Occipital lobe (tissue), 2 donors: ENCODE data around the gene WBP2NL. TPM values are rescaled to one million over a fixed set of nuclear protein-coding genes. Genes with fewer than 3 reads are reported as not detected.
A peak's percentile ranks its signal among the peaks of the same experiment; 100 is the strongest.
"Not testable (repeated sequence)": the region's sequence is repeated elsewhere in the genome, so short reads cannot be mapped to it uniquely, and the experiment has no call there.

Experiments
- DNase-seq: peaks from one replicate; lab custom pipeline; 2025; lab: John Stamatoyannopoulos, UW
- total RNA-seq: library from RNA; depleted of rRNA; stranded (reverse); fragments of >200 nt; gene quantifications from one replicate; pipeline ENCODE4 v1.2.3, GENCODE V29; 2014

WBP2NL gene, protein sequence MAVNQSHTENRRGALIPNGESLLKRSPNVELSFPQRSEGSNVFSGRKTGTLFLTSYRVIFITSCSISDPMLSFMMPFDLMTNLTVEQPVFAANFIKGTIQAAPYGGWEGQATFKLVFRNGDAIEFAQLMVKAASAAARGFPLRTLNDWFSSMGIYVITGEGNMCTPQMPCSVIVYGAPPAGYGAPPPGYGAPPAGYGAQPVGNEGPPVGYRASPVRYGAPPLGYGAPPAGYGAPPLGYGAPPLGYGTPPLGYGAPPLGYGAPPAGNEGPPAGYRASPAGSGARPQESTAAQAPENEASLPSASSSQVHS
- 4.5 TPM for total RNA-seq

DNA sequence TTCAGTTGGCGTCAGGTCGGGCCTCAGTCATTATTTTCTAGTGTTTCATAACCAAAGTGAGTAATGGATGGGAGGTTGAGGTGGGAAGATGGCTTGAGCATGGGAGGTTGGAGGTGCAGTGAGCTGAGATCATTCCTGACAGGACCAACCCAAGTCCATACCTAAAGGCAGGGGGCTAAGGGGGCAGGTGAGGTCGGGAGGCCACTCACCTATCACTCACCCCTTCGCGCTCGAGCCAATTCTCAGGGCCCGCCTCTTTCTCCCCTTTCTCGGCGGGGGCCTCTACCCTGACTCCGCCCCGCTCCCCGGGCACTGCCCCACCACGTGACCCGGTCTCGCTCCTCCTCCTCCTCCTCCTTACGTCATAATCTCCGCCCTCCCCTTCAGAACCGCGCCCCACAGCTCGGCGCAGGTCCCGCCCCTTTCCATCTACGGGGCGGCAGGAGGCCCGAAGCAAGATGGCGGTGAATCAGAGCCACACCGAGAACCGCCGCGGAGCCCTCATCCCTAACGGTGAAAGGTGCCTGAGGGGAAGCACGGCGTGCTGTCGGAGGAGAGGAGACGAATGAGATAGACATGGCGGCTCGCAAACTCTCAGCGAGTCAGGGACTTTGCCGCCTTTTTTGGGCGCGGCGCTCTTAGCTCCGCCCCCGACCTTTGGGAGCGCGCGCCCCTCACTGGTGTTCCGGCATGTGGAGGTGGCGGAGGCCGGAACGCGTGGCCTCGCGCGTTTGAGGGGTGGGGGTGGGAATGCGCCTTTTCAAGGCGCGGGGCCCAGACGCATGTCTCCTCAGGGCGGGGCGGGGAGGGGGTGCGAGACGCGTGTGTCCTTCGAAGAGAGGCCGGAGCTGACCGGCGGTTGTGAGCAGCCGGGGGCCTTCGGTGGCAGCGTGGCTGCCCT is at the start of gene WBP2NL:
TSS of gene WBP2NL (plus strand) at position 428 of the 901 bp plus-strand sequence. CDS start at position 459, 31 bp downstream.
- DNase-seq = peak; percentile 84

DNA sequence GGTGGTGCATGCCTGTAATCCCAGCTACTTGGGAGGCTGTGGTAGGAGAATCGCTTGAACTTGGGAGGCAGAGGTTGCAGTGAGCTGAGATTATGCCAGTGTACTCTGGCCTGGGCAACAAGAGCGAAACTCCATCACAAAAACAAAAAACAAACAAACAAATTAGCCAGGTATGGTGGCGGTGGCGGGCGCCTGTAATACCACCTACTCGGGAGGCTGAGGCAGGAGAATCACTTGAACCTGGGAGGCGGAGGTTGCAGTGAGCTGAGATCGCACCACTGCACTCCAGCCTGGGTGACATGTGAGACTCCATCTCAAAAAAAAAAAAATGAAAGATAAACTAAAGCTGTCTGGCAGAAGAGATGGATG is 49.7 kb upstream of the WBP2NL start:
- not testable (repeated sequence) for DNase-seq

DNA sequence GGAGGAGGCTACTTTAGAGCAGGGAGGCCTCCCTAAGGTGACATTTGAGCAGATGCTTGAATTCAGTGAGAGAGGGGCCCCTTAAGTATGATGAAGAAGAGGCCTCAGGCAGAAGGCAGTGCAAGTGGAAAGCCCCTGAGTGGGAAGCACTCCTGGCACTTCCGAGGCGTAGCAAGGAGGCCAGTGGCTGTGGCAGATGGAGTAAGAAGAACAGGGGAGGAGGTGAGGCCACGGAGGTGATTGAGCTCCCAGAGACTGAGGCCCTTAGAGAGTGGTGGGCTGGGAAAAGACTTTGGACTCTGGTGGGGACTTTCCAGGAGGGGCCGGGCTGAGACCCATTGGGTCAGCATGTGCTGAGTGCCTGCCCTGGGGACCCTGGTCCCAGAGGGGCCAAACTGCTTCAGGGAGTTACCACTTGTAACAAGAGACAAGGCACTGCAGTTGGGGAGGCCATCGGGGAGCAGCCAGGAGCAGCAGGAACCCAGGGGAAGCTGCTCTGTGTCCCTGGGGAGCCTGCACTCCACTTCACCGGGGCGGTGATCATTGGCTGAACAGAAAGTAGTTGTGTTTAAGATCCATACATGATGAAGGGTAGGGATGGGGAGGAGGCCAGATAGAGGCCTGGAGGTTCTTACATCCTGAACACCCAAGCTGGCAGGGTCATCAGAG is 49.2 kb upstream of the WBP2NL start:
- no peak for DNase-seq

DNA sequence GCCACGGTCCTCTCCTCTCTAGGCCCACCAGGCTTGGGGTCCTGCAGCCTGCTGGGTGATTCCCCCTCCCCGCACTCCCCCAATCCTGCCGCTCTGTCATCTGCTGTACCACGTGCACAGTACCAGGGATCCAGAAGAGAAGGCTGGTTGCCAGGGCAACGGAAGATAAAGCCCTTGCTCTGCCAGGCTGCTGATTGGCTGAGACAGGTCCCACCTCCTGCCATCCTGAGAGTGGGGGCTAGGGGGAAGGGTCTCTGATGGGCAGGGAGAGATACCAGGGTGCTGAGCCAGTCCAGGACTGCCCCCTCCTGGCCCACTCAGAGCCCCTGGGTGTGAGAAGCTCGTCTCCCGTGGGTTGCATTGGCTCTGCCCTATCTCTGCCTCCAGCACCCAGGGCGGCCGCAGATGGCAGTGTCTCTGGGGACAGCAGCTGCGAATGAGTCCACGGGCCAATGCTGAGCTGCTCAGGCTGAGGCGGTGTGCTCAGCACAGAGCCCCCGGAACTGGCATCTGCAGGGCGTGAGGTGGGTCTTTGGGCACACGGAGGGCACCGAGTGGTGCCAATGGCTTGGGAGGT is 46.6 kb upstream of the WBP2NL start, which contains the start of gene SMIM45:
TSS of gene SMIM45 (plus strand) at position 253 of the 577 bp plus-strand sequence.
- DNase-seq = peak; percentile 86

DNA sequence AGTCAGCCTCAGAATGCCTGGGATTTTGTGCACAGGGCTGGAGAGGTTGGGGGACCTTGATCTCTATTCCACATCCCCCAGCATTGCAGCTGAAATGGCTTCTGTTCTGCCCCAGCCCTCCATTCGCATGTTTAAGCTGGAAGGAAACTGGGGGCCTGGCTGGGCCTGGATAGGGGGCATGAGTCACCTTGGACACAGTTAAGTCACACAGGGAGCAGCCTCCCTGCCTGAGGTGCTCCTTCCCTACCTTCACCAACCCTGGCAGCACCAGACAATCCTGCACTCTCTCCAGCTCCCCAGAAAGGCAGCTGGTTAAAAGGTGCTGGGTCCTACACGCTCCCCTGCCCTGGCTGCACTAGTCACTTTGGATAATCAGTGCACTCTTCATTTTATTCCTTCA is 45.9 kb upstream of the WBP2NL start:
- no peak for DNase-seq

DNA sequence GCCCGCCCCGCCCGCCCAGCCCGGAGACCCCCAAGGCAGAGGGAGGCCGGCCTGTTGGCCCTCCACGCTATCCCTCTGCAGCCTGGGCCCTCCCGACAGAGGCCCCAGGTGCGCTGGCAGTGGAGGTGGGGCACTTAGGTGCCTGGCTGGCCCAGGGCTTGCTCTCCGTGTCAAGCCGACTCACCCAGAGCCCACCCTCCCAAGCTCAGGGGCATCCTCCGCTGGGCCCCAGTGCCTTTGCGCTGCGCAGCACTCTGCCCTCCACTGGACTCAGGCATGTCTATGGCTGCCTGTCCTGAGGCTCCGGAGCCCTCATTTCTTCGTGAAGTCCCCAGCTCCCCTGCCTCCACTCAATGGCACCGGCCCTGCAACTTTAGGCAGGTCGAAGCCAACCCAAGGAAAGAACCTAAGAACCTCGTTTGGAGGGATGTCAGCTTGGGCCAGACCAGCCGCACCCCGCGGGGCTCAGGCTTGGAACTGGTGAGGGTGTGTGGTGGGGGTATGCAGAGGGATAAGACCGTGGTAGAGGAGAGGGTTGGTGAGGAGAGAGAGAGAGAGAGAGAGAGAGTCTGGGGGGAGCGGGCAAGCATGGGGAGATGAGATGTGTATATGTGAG is 40.5 kb upstream of the WBP2NL start:
- no peak for DNase-seq

DNA sequence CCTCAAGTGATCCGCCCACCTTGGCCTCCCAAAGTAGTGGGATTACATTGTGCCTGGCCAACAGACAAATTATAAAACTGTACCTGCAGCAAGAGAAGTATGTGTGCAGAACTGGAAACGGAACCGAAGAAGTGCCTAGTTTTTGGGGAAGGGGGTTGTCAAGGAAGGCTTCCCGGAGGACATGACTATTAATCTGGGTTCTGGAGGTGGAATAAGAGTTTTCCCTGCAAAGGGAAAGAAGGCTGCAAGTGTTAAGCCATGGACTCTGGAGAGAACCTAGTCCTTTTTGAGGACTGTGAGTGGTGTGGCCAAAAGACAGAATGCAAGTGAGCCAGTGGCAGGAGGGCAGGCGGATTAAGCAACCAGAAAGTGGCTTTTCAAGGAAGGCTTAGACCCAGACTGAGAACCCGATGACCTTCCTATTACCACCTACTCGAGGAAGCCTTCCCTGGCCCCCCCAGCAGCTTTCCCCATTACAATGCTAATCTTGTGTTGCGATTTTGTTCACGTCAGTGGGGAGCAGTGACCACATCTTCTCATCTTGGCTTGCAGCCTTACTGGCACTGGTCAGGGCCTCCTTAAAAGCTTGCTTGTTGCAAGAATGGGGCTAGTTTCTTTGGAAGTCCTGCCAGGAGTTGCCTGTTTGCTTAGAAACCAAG is 35.0 kb upstream of the WBP2NL start:
- DNase-seq = peak; percentile 28

DNA sequence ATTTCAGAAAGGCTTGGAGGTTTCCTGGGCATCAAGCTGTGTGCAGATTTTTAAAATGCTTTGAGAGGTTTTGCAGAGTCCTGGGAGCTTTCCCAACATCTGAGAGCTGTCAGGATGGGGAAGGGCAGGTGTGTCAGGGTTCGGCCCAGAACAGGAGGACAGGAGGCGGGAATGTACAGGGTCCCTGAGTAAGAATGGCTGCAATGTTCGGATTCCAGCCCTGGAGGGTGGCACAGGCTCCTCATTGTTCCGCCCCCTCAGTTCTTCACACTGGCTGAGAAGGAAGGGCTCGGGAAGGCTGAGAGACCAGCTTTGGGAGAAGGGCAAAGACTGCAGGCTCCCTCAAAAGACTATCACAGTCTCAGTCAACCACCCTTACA is 34.5 kb upstream of the WBP2NL start:
- no peak for DNase-seq

DNA sequence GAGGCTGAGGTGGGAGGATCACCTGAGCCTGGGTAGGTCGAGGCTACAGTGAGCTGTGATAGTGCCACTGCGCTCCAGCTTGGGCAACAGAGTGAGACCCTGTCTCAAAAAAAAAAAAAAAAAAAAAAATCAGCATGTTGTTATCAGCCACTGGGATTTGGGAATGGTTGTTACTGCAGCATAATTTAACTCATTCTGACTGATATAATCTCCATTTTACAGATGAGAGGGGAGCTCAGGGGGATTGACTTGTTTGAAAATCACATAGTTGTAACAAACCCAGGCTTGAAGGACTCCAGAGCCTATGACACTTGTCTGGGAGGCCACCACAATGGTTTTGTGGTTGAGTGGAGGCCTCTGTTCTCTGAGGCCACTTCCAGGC is 32.4 kb upstream of the WBP2NL start:
- DNase-seq = no peak

DNA sequence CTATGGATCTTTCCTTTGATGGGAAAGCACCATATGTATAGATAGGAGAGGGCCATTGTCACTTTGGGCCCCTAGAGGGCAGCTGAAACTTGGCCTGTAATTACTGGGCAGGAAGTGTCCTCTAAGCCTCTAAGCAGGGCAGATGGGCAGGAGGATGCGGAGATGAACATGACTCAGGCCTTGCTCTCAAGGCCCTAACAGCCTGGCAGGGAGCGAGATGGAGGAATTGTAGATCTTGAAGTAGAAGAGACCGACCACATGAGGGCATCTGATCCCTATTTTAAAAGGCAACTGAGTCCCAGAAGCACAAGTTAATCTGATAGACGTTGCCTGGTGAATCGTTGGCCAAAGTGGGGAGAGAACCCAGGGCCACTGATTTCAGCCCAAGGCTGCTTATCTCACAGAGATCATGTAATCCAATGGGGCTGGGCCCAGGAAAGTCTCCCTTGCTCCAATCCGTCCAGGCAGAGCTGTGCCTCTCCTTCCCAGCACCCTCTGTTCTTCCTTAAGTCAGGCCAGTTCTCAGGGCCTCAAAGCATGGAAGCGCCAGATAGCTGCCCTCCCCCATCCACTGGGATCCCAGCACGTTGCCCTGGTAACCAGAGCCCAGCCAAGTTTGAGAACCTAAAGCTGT is 31.9 kb upstream of the WBP2NL start:
- no peak for DNase-seq

DNA sequence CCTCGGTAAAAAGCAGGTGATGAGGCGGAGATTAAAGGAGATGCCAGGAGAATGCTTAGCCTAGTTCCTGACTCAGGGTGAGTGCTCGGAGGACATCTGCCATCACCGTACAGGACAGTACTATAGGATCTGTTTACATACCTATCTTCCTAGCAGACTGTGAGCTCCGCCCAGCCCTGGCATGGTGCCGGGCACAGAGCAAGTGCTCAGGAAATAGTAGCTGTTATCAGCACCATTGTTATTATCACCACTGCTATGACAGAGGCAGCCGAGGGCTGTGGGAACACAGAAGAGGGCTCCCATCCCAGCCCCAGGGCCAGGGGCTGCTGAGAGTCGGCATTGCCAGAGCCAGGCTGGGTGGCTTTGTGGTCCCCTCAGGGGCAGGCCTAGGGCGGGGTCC is 30.0 kb upstream of the WBP2NL start:
- no peak for DNase-seq

DNA sequence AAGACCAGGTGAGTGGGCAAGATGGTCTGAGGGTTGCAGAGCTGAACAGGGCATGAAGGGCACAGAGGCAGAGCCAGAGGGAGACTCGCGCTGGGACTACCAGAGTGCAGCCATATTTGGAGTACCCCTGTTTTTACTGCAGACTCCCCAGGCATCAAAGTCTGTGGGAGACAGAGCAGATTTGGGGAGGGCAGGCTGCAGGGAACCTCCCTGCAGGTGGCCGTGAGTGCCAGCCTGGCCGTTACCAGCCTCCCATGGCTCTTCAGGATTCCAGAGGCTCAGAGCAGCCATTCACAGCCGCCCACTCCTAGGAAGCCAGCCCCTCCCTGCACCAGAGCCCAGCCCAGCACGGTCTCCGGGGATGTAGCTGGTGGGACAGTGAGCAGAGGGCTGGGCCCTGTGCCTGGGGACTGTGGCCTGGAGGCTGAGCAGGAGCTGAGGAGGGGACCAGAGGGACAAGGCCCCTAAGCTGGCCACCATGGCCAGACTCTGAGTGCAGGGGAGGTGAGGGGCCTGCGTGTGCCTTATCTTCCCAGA is 29.4 kb upstream of the WBP2NL start, which contains the start of gene SEPTIN3:
TSS of gene SEPTIN3 (plus strand) at position 334 of the 537 bp plus-strand sequence. CDS start 2,050 bp downstream, outside the sequence.
- peak; percentile 29 for DNase-seq

DNA sequence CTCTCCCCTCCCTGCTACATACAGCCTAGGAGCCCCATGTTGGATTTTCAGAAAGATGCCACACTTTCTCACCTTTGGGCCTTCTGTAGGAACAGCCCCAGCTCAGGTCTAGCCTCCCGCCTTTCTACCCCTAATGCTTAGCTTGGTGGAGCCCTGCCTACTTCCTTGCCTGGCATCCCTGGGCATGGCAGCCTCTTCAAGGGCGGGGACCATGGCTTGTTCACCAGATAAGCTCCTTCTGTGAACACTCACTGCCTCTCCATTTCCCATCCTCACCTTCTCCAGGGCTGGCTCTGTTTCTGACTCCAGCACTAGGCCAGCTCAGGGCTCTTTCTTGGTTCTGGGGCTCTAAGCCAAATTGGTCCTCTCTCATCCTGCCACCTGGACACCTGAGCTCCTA is 28.0 kb upstream of the WBP2NL start:
- no peak for DNase-seq

DNA sequence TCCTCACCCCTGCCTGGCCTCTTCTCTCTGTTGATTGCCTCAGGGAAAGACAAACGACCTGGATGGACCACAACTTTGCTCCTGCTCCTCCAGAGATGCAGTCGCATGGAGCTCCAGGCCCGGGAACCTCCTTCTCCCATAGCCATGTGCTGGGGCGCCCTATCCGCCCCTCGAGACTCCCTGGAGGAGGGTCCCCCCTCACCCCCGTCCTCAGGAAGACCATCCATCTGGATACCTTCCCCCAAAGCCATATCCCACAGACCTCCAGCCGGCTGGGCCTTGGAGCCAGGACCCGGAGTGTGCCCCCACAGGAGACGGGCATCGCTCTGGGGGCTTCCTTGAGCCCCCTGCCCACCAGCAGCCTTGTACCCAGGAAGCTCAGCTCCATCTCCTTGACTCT is 27.2 kb upstream of the WBP2NL start:
- no peak for DNase-seq

DNA sequence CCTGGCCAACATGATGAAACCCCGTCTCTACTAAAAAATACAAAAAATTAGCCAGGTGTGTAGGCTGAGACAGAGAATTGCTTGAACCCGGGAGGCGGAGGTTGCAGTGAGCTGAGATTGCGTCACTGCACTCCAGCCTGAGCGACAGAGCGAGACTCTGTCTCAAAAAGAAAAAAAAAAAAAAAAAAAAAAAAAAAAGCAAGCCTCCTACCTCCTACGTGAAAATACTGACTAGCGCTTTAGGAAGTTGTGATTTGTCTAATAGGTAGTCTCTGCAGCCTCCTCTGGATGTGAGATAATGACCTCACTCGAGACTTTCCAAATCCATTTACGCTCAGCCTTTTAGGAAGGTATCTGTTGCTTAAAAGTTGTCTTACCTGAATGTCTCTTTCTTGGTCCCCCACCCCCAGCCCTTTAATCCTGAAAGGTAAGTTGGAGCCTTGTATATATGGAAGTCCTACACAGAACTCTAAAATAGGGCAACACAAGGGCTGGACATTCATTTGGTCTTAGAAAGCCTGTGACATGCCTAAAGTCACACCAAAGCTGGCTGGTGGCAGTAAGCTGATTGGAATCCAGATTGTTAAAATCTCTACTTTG is 23.8 kb upstream of the WBP2NL start:
- no peak for DNase-seq

DNA sequence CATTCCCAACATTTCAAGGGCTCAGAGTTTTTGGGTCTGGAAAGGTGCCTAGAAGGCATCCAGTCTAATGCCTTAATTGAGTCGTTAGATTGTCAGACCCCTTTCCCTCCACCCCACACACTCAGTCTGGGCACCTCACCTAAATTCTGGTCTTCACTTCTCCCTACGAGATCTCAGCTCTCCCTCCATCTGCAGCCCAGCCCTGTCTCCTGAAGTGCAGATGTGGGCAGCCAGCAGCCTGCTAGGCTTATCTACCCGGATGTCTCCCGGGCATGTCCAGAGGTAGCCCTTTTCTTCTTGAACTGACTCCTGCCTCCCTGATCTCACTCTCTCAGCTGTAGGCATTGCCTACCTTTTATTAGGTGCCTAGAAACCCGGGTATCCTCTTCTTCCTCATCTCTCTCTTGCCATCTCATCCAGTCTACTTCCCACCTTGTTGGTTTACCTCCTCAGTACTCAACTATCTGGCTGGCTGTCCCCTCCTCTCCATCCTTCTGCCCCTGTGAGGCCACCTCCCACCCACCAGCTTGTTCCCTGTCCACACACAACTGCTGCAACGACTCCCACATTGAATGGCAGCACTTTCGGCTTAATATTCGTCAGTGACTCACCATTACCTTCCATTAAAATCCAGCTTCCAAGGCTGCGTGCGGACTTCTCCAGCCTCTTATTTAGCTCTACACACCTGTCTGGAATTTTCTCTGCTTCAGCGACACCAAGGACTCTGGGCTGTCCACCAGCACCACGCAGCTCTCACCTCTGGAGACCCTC is 23.1 kb upstream of the WBP2NL start:
- no peak for DNase-seq

DNA sequence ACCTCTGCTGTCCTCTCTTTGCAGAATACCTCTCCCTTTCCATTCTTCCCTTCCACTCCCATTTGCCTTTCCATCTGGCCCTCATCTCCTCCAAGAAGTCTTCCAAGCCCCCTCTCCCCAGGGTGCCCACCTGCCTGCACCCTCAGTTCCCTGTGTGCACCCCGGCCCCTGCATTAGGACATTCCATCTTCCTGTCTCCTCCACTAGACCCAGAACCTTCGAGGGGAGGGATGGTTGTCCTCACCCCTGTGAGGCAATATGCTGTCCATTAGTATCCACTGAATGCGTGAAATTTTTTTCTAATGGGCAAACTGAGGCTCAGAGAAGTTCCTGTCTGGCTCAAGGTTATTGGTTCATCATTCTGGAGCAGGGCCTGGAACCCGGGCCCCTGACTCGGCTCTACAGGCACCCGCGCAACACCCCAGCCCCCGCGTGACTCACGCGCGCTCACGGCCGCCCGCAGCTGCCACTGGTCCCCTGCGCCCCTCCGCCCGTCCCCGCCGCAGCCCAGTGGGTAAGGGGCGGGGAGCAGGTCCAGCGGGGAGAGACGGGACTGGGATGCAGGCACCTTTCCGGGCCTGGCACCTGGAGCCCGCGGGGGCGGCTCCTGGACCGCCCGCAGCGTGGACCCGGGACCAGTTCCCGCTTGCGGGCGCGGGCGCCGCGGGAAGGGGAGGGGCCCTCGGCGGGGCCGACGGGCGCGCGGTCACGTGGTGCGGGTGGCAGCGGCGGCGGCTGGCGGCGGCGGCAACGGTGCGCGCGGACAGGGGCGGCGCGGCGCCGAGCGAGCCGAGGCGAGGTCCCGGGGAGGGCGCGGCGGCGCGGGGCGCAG is 22.3 kb upstream of the WBP2NL start:
- DNase-seq = peak; percentile 71
